Gastroesophageal sphincter (tissue), 4 donors: Measurements from ENCODE around the gene NFYC. TPM values are rescaled to one million over a fixed set of nuclear protein-coding genes. Genes with fewer than 3 reads are reported as not detected.

Experiments
- ATAC-seq: fragments of 150-250 bp; one replicate; pipeline ENCODE4 v1.9.1; 2016; ENCODE audit warnings: mild to moderate bottlenecking, moderate library complexity
- H3K27ac ChIP-seq, 4 donors: fragments of 200-600 bp; sonication (generic) in 3 of 4; 1 replicate in 3 of 4; 2 replicates in 1 of 4; pipeline ENCODE4 v1.5.1; 2016 to 2019
- H3K27me3 ChIP-seq: fragments of 200-600 bp; sonication (generic); one replicate; pipeline ENCODE4 v1.5.1; 2019
- H3K36me3 ChIP-seq, 2 donors: fragments of 200-600 bp; sonication (generic); one replicate each; pipeline ENCODE4 v1.5.1; 2019; ENCODE audit warnings: control low read depth in 1 of 2
- H3K4me1 ChIP-seq, 3 donors: fragments of 200-600 bp; sonication (generic); 1 replicate in 2 of 3; 2 replicates in 1 of 3; pipeline ENCODE4 v1.5.1; 2016 to 2019; ENCODE audit warnings: control low read depth in 2 of 3
- H3K4me3 ChIP-seq, 2 donors: fragments of 200-600 bp; sonication (generic); one replicate each; pipeline ENCODE4 v1.5.1; 2019; ENCODE audit warnings: mild to moderate bottlenecking in 1 of 2, moderate library complexity in 1 of 2
- H3K9me3 ChIP-seq, 3 donors: fragments of 200-600 bp; sonication (generic); one replicate each; pipeline ENCODE4 v1.5.1; 2017 to 2019; ENCODE audit warnings: control low read depth in 2 of 3
- CTCF ChIP-seq, 4 experiments: fragments of 200-600 bp in 2 of 4; fragments of 450-650 bp in 2 of 4; sonication (generic) in 1 of 4; IDR thresholded peaks; one replicate each; pipeline ENCODE4 v1.5.1; 2017 to 2019; ENCODE audit warnings: antibody characterized with exemption in 4 of 4, mild to moderate bottlenecking in 2 of 4, moderate library complexity in 2 of 4
- EP300 ChIP-seq: sonication (generic); formaldehyde crosslinking; IDR thresholded peaks from one replicate; pipeline ENCODE4 v1.6.1; 2017; ENCODE audit warnings: antibody characterized with exemption, mild to moderate bottlenecking
- POLR2A ChIP-seq, 2 donors: fragments of 450-650 bp; IDR thresholded peaks; one replicate each; pipeline ENCODE4 v1.6.1; 2017; ENCODE audit warnings: antibody characterized with exemption in 2 of 2, mild to moderate bottlenecking in 2 of 2, moderate library complexity in 1 of 2
- POLR2AphosphoS5 ChIP-seq: sonication (generic); formaldehyde crosslinking; IDR thresholded peaks from one replicate; pipeline ENCODE4 v1.6.1; 2017; ENCODE audit warnings: antibody characterized with exemption
- WGBS, 2 donors: methylation state at CpG; one replicate each; pipeline ENCODE4 v1.1.5; 2018; ENCODE audit warnings: low coverage in 1 of 2; 5-methylcytosine and 5-hydroxymethylcytosine counted together
- total RNA-seq, 4 donors: library from RNA; depleted of rRNA; stranded (reverse); fragments of >200 nt; gene quantifications; one replicate each; pipeline ENCODE4 v1.1.0, GENCODE V29; 2016

NFYC gene
- total RNA-seq, 4 donors from 2014 or later, result 32.4 to 54.2 (median 46.5) TPM

DNA sequence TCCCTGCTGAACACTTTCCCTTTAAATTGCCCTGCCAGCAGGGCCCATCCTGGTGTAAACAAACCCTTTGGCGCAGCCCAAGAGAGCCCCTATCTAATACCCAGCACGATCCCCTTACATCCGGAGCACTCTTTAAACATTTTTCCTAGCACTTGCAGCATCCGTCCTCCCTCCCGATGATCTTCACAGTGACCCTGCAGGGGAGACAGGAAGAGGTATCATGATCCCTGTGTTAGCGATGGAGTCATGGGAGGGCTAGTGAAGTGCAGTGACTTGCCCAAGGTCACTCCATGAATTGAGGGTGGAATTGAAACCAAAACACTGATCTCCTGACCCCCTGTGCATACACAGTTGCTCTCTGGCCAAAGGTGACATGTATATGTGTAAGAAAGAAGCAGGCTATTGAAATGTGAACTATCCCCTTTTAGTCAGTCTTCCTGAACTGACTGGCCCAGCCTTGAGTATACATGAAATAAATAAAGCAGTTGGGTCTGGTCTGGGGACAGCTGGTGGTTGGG is 82.3 kb downstream of the NFYC start:
- peaks cover 0 to 32% (median 0%) of the 10 kb centered on the region in 3 donors for H3K4me1 ChIP-seq
- no peak overlapping the region for H3K4me3 ChIP-seq
- H3K27ac ChIP-seq, result peak overlapping the region in 1 of 4 donors; percentile 43
- 0 to 28% methylated on average over 3 to 5 of the region's 6 CpGs for WGBS, 2 donors
- peaks cover 0 to 55% of the 10 kb centered on the region in 2 donors for H3K36me3 ChIP-seq
- no peak for ATAC-seq
- no peaks in the 10 kb centered on the region for H3K9me3 ChIP-seq
- no peaks in the 10 kb centered on the region for H3K27me3 ChIP-seq
- TF ChIP-seq POLR2AphosphoS5 (no peak), CTCF (IDR thresholded peaks at IDR 0.05) (no peak), EP300 (no peak), POLR2A (IDR thresholded peaks at IDR 0.05) (no peak)

DNA sequence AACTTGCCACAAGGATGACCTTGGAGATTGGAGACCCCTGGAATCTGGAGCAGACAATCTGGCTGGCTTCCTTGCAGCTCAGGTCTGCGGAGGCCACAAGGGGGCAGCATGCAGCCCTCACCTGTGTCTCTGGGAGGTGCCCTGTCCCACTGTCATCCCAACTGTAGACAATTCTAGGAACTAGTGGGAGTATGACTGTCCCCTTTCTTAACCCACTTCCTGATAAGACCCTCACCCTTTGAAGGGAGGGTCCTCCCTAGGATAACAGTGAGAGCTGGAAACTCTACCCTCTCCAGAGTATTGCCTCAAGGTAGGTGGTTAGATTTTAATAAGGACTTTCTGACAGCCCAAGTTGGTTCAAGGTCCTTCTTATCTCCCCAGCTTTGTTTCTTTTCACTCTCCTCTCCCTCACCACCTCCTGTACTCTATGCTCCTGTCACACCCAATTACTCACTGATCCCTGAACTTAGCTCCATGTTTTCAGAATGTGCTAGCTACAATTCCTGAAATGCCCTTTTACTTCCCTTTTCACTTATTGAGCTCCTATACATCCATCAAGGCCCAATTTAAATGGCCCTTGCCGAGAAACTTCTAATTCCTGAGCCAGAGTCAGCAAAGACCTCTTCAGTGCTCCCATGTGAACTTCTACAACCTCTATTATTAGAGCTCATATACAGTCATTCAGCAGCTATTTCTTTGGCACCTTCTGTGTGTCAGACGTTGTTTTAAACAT is 82.9 kb downstream of the NFYC start:
- peaks cover 0 to 27% (median 0%) of the 10 kb centered on the region in 3 donors for H3K4me1 ChIP-seq
- ATAC-seq, result no peak
- 17 to 23% methylated on average over 3 of the region's 3 CpGs for WGBS, 2 donors
- no peaks in the 10 kb centered on the region for H3K27me3 ChIP-seq
- peaks cover 0 to 49% of the 10 kb centered on the region in 2 donors for H3K36me3 ChIP-seq
- TF ChIP-seq POLR2A (IDR thresholded peaks at IDR 0.05) (no peak), POLR2AphosphoS5 (no peak), EP300 (no peak), CTCF (IDR thresholded peaks at IDR 0.05) (peak; percentile 57 to 84 (median 80))
- H3K4me3 ChIP-seq, result no peak overlapping the region
- H3K27ac ChIP-seq, result peak overlapping the region in 1 of 4 donors; percentile 31
- H3K9me3 ChIP-seq, result no peaks in the 10 kb centered on the region

DNA sequence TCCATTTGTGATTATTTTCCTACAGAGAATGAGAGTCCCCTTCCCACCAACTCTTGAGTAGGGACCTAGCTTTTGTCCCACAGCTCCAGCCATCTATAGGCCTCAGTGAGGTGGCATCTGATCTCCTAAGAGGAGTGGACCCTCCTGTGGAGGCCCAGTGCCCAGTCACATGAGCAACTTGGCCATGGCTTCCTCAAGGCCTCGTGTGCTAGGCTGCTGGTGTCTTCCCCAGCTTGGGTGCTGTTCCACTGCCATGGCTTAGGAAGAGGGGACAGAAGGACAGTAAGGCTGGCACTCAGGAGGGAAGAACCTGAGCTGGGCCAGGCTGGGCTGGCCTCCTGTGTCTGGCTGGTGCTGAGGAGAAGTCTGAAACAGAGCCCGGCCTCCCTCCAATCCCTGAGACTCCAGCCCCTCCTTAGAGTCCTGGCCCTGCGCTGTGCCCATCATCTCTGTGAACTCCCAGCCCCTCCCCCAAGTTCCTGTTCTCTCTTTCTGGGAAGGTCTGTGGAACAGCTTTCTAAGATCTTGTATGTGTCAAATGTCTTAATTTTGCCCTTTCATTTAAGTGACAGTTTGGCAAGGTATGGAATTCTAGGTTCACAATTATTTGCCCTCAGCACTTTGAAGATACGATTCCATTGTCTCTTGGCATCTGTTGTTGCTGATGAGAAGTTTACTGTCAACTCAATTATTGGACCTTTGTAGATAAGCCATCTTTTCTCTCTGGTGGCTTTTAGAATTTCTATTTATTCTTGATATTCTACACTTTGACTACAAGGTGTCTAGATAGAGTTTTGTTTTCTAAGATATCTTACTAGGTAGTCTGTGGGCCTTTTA is 85.0 kb downstream of the NFYC start:
- TF ChIP-seq POLR2A (IDR thresholded peaks at IDR 0.05), result no peak
- TF ChIP-seq POLR2AphosphoS5, result no peak
- no peak for TF ChIP-seq EP300
- TF ChIP-seq CTCF (IDR thresholded peaks at IDR 0.05), result no peak
- Histone ChIP-seq H3K4me1 (peaks cover 0 to 21% (median 0%) of the 10 kb centered on the region in 3 donors), H3K27ac (no peak overlapping the region), H3K9me3 (no peaks in the 10 kb centered on the region), H3K36me3 (peaks cover 0 to 28% of the 10 kb centered on the region in 2 donors), H3K4me3 (no peak overlapping the region), H3K27me3 (no peaks in the 10 kb centered on the region)
- ATAC-seq, result no peak
- 90 to 100% methylated on average over 1 to 4 of the region's 4 CpGs for WGBS, 2 donors

DNA sequence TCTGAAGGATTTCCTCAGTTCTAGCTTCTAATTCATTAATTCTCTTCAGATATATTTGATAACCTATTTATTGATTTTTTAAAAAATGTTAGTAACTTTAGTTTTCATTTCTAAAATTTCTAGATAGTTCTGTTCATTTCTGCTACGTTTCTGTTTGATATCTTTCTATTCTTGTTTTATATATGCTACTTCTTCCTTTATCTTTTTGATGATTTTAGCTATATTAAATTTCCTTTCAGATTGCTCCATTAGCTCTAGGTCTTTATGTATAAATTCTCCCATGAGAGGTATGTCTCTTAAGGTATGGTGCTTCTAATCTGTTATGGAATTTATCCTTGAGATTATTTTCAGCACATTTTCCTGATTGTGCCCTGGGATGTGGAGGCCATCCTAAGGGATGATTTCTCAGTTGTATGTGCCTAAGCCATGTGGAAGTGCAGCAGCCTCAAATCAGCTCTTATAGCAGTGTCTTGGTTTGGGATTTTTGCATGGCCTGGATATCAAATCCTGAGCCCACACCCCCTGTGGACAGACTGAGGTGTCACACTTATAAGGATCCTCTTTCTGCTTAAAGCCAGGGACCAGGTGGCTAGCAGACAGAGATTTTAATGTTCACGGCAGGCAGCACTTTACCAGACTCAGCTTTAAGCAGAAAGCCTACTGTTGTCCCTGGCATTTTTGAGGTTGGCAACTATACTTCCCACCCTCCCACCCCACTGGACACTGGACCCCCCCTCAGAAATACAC is 85.9 kb downstream of the NFYC start:
- no peaks in the 10 kb centered on the region for H3K9me3 ChIP-seq
- H3K36me3 ChIP-seq, result peaks cover 0 to 19% of the 10 kb centered on the region in 2 donors
- 90% methylated on average over 2 of the region's 2 CpGs; no CpG with 5 or more reads in 1 of the 2 donors for WGBS, 2 donors
- ATAC-seq, result no peak
- H3K4me3 ChIP-seq, result no peak overlapping the region
- no peaks in the 10 kb centered on the region for H3K27me3 ChIP-seq
- TF ChIP-seq POLR2AphosphoS5 (no peak), CTCF (IDR thresholded peaks at IDR 0.05) (no peak), EP300 (no peak), POLR2A (IDR thresholded peaks at IDR 0.05) (no peak)
- no peak overlapping the region for H3K27ac ChIP-seq
- peaks cover 0 to 31% (median 3%) of the 10 kb centered on the region in 3 donors for H3K4me1 ChIP-seq
